A549 (cell line): ENCODE results near the gene FBXL5. TPM values are rescaled to one million over a fixed set of nuclear protein-coding genes. Genes with fewer than 3 reads are reported as not detected.

Source experiments
- ATAC-seq, 2 experiments: fragments of 200-7000 bp in 1 of 2; fragments of >200 bp in 1 of 2; cut with Nextera tagmentation in 1 of 2; cut with Tn5 transposase in 1 of 2; 3 replicates each; pipeline versions ENCODE4 v1.8.0 to v1.9.1; 2018 to 2020; ENCODE audit warnings: mild to moderate bottlenecking in 1 of 2, moderate library complexity in 1 of 2
- CTCF ChIA-PET: fragments of 300-600 bp; sonication (Branson Sonifier 250); formaldehyde crosslinking; extraction: SDS; loops from one replicate; lab custom pipeline; 2021; ENCODE audit warnings: antibody characterized with exemption, inconsistent platforms; lab: Yijun Ruan, JAX
- POLR2A ChIA-PET: fragments of 350-600 bp; formaldehyde crosslinking; extraction: SDS; loops from one replicate; lab custom pipeline; 2021; ENCODE audit warnings: antibody characterized with exemption, inconsistent platforms; lab: Yijun Ruan, JAX
- DNase-seq, 2 experiments: peaks; one replicate each; pipeline versions ENCODE4 v3.0.0 to v3.0.0-alpha.2; 2011 to 2016; ENCODE audit warnings: low read depth in 1 of 2, low spot score in 1 of 2
- FAIRE-seq: peaks from 2 replicates; lab custom pipeline; 2011; peaks lifted over from hg19 to GRCh38; lab: Jason Lieb, UNC
- H3K27ac ChIP-seq, 2 experiments: fragments of >200 bp; sonication (Bioruptor Twin); formaldehyde crosslinking; 3 replicates each; pipeline ENCODE4 v1.5.1; 2016 to 2017
- H3K4me1 ChIP-seq: fragments of >200 bp; sonication (Bioruptor Twin); formaldehyde crosslinking; 3 replicates; pipeline ENCODE4 v1.6.1; 2016
- H3K4me2 ChIP-seq: fragments of >200 bp; sonication (Bioruptor Twin); formaldehyde crosslinking; 3 replicates; pipeline ENCODE4 v1.6.1; 2016
- H3K4me3 ChIP-seq: fragments of >200 bp; sonication (Bioruptor Twin); formaldehyde crosslinking; 3 replicates; pipeline ENCODE4 v1.5.1; 2016
- H3K9me3 ChIP-seq: fragments of >200 bp; sonication (Bioruptor Twin); formaldehyde crosslinking; 3 replicates; pipeline ENCODE4 v1.6.1; 2016
- BCL3 ChIP-seq: fragments of >200 bp; sonication (Bioruptor Twin); formaldehyde crosslinking; IDR thresholded peaks from 3 replicates; pipeline ENCODE4 v1.6.1; 2016
- BHLHE40 ChIP-seq: IDR thresholded peaks from 2 replicates; pipeline ENCODE4 v1.6.1; 2012; ENCODE audit warnings: low read depth, low read length, inconsistent platforms
- CHD2 ChIP-seq: fragments of 150-350 bp; IDR thresholded peaks from 2 replicates; pipeline ENCODE4 v1.6.1; 2014; ENCODE audit warnings: low read length; ENCODE audit not compliant: partially characterized antibody
- CTCF ChIP-seq: fragments of >200 bp; sonication (Bioruptor Twin); formaldehyde crosslinking; IDR thresholded peaks from 3 replicates; pipeline ENCODE4 v1.5.1; 2016
- E2F6 ChIP-seq: IDR thresholded peaks from 2 replicates; pipeline ENCODE4 v1.6.1; 2012; ENCODE audit warnings: low read depth, borderline replicate concordance
- ESRRA ChIP-seq: fragments of 150-350 bp; IDR thresholded peaks from 2 replicates; pipeline ENCODE4 v1.6.1; 2014; ENCODE audit warnings: mild to moderate bottlenecking, low read length, borderline replicate concordance
- FOSL2 ChIP-seq, 2 experiments: fragments of 450-650 bp in 1 of 2; fragments of >200 bp in 1 of 2; sonication (Bioruptor Twin) in 1 of 2; formaldehyde crosslinking; IDR thresholded peaks; 2 replicates each; pipeline versions ENCODE4 v1.5.0 to v1.6.1; 2016 to 2020; ENCODE audit warnings: mild to moderate bottlenecking in 1 of 2, moderate library complexity in 1 of 2
- HDAC2 ChIP-seq: fragments of 200-600 bp; sonication (generic); IDR thresholded peaks from 2 replicates; pipeline ENCODE4 v1.6.1; 2016
- HEYL ChIP-seq: fragments of 250-450 bp; sonication (Bioruptor Pico); IDR thresholded peaks from 2 replicates; pipeline ENCODE4 v1.8.0; 2021; ENCODE audit warnings: mild to moderate bottlenecking, moderate library complexity
- HOXA7 ChIP-seq: fragments of 250-450 bp; sonication (Bioruptor Pico); IDR thresholded peaks from 2 replicates; pipeline ENCODE4 v1.5.0; 2020; ENCODE audit warnings: mild to moderate bottlenecking, moderate library complexity
- HOXB13 ChIP-seq: fragments of 250-450 bp; sonication (Bioruptor Pico); IDR thresholded peaks from 2 replicates; pipeline ENCODE4 v1.5.0; 2020; ENCODE audit warnings: low read depth, mild to moderate bottlenecking, moderate library complexity
- KDM1A ChIP-seq: fragments of 200-600 bp; sonication (generic); IDR thresholded peaks from 2 replicates; pipeline ENCODE4 v1.6.1; 2016; ENCODE audit warnings: low read depth, mild to moderate bottlenecking
- MAFK ChIP-seq: fragments of 450-650 bp; IDR thresholded peaks from 2 replicates; pipeline ENCODE4 v1.6.1; 2014; ENCODE audit not compliant: partially characterized antibody
- MYC ChIP-seq: IDR thresholded peaks from 2 replicates; pipeline ENCODE4 v1.6.1; 2012; ENCODE audit warnings: mild to moderate bottlenecking, inconsistent platforms, low read length, improper control_type of control experiment, borderline replicate concordance
- NFE2L2 ChIP-seq: fragments of 150-350 bp; conservative IDR thresholded peaks from 2 replicates; pipeline ENCODE4 v1.6.1; 2014; ENCODE audit warnings: low read length
- NPAS2 ChIP-seq: fragments of 250-450 bp; sonication (Bioruptor Pico); IDR thresholded peaks from 2 replicates; pipeline ENCODE4 v1.8.0; 2022; ENCODE audit warnings: mild to moderate bottlenecking, moderate library complexity, borderline replicate concordance
- NR3C1 ChIP-seq: fragments of >200 bp; sonication (Bioruptor Twin); formaldehyde crosslinking; IDR thresholded peaks from 3 replicates; pipeline ENCODE4 v1.6.1; 2017
- POLR2AphosphoS2 ChIP-seq: conservative IDR thresholded peaks from 2 replicates; pipeline ENCODE4 v1.6.1; 2012; ENCODE audit warnings: low read length, improper control_type of control experiment, inconsistent platforms
- RAD21 ChIP-seq, 2 experiments: fragments of >200 bp in 1 of 2; sonication (Bioruptor Twin) in 1 of 2; formaldehyde crosslinking in 1 of 2; IDR thresholded peaks in 1 of 2; conservative IDR thresholded peaks in 1 of 2; 2 replicates in 1 of 2; 3 replicates in 1 of 2; pipeline ENCODE4 v1.6.1; 2012 to 2018; ENCODE audit warnings: inconsistent platforms in 1 of 2
- RCOR1 ChIP-seq: fragments of 150-350 bp; IDR thresholded peaks from 2 replicates; pipeline ENCODE4 v1.6.1; 2014; ENCODE audit warnings: antibody characterized with exemption, low read length, low read depth
- USF2 ChIP-seq: fragments of 450-650 bp; IDR thresholded peaks from 2 replicates; pipeline ENCODE4 v1.6.1; 2014; ENCODE audit warnings: antibody characterized with exemption
- ZC3H11A ChIP-seq: fragments of 450-650 bp; IDR thresholded peaks from 2 replicates; pipeline ENCODE4 v1.6.1; 2014; ENCODE audit warnings: antibody characterized with exemption, mild to moderate bottlenecking
- ZNF302 ChIP-seq: fragments of 250-450 bp; sonication (Bioruptor Pico); IDR thresholded peaks from 2 replicates; pipeline ENCODE4 v1.9.0; 2021; ENCODE audit warnings: inconsistent platforms, mild to moderate bottlenecking, moderate library complexity
- WGBS: methylation state at CpG from one replicate; pipeline ENCODE4 v1.1.6; 2017; ENCODE audit errors: missing lambda C conversion rate; 5-methylcytosine and 5-hydroxymethylcytosine counted together
- polyA plus RNA-seq, 4 experiments: library from polyadenylated mRNA; depleted of rRNA in 3 of 4; stranded (reverse); fragments of >200 nt; fragmentation: RNase III in 1 of 4; extraction: RNeasy Plus Mini Kit Qiagen cat#74134 plus additional on column Dnase treatment in 1 of 4; gene quantifications; 2 replicates in 3 of 4; 3 replicates in 1 of 4; pipeline ENCODE4 v1.2.3, GENCODE V29; 2011 to 2017

The FBXL5 gene
- polyA plus RNA-seq, 2 of the 4 experiments (the other 2 are of a cell fraction): 44.2 to 45.4 TPM

- H3K4me2 ChIP-seq: no peak overlapping the region
- H3K9me3 ChIP-seq: no peaks in the 10 kb centered on the region
- CTCF ChIA-PET: no interaction called here
- TF ChIP-seq HOXA7 (CRISPR knock-in tag) (no peak), KDM1A (no peak)
- H3K4me3 ChIP-seq: no peak overlapping the region
- FAIRE-seq (no peak), ATAC-seq (no peak), DNase-seq (no peak)
- POLR2A ChIA-PET: no interaction called here
- WGBS: 87% methylated on average over 2 of the region's 2 CpGs
- no peaks in the 10 kb centered on the region for H3K4me1 ChIP-seq
- H3K27ac ChIP-seq: no peak overlapping the region
Observed at GRCh38 chr4:15558561-15558960, 96.6 kb downstream of the FBXL5 start.

- no peak for DNase-seq
- TF ChIP-seq RCOR1 (no peak), NR3C1 (no peak), NPAS2 (CRISPR knock-in tag) (no peak), HOXA7 (CRISPR knock-in tag) (no peak), HOXB13 (no peak)
- TF ChIP-seq, all 56 proteins: peak for 0
- Histone ChIP-seq H3K4me1 (peaks cover under 1% of the 10 kb centered on the region; the same call in 1 of the 3 replicates), H3K4me2 (no peak overlapping the region), H3K4me3 (no peak overlapping the region), H3K27ac (no peak overlapping the region), H3K9me3 (no peaks in the 10 kb centered on the region)
- CTCF ChIA-PET: no interaction called here
- WGBS: 73% methylated on average over 2 of the region's 2 CpGs
- ATAC-seq: no peak
- POLR2A ChIA-PET: no interaction called here
- FAIRE-seq: no peak
Observed at GRCh38 chr4:15557786-15558550, 97.2 kb downstream of the FBXL5 start.

- Histone ChIP-seq H3K4me3 (no peak overlapping the region), H3K9me3 (no peaks in the 10 kb centered on the region), H3K4me1 (peaks cover 12% of the 10 kb centered on the region; the same call in 2 of the 3 replicates), H3K27ac (no peak overlapping the region), H3K4me2 (no peak overlapping the region)
- ATAC-seq: no peak
- 86% methylated on average over 4 of the region's 4 CpGs for WGBS
- DNase-seq: no peak
- FAIRE-seq: no peak
- ChIA-PET POLR2A (no interaction called here), CTCF (no interaction called here)
- TF ChIP-seq RAD21 (conservative IDR thresholded peaks at IDR 0.05 in 1 of 2, IDR thresholded peaks at IDR 0.05 in 1 of 2) (no peak), CTCF (no peak), MAFK (no peak), NFE2L2 (no peak), HDAC2 (no peak), POLR2AphosphoS2 (no peak), E2F6 (no peak), CHD2 (no peak), MYC (no peak), BHLHE40 (no peak), USF2 (no peak), ZC3H11A (no peak), ZNF302 (CRISPR knock-in tag) (no peak), ESRRA (no peak), BCL3 (no peak), FOSL2 (IDR thresholded peaks at IDR 0.05) (no peak), FOSL2 (CRISPR knock-in tag; IDR thresholded peaks at IDR 0.05) (no peak), RCOR1 (no peak), HEYL (no peak)
Observed at GRCh38 chr4:15556511-15557092, 98.6 kb downstream of the FBXL5 start.
